Astrocyte of the spinal cord (primary cell): ENCODE data around the gene TRERF1.

Experiments used
- DNase-seq: peaks from one replicate; pipeline ENCODE4 v3.0.0; 2011; ENCODE audit warnings: low read depth, low spot score
- H3K4me3 ChIP-seq: 2 replicates; pipeline ENCODE4 v1.5.1; 2011; ENCODE audit warnings: low read depth, mild to moderate bottlenecking, low read length, moderate library complexity
- CTCF ChIP-seq: IDR thresholded peaks from 2 replicates; pipeline ENCODE4 v1.5.1; 2012; ENCODE audit warnings: low read depth, mild to moderate bottlenecking, low read length, inconsistent platforms
- in situ Hi-C: cut with HindIII; loops from 2 replicates; pipeline ENCODE4 v1.10.0; 2017; ENCODE audit warnings: low sequenced_read_pairs

Gene TRERF1

GRCh38 chr6:42393339-42393738 is 58.4 kb downstream of the TRERF1 start:
- H3K4me3 ChIP-seq, result no peak overlapping the region
- no peak for DNase-seq
- no peak for TF ChIP-seq CTCF
- in situ Hi-C loops, result no loop called here

GRCh38 chr6:42392833-42393232 is 58.9 kb downstream of the TRERF1 start:
- no peak for TF ChIP-seq CTCF
- no peak for DNase-seq
- in situ Hi-C loops, result no loop called here
- H3K4me3 ChIP-seq, result no peak overlapping the region

DNA sequence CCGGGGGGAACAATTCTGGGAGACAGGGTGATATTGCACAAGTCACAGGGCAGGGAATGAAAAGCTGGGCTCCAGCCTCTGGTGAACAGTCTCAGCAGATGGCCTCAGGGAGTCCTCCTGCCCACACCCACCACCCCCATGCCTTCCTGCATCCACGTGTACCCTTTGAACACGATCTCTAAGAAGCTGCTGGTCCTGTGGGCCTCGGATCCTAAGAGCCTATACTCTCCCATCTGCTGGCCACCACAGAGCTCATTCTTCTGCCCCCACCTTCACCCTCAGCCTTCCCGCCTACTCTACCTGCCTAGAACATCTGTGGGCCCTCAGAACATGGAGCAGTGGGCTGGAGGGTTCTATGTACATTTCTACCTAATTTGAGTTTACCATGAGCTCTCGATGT is 60.3 kb downstream of the TRERF1 start:
- in situ Hi-C loops, result no loop called here
- DNase-seq, result no peak
- TF ChIP-seq CTCF, result no peak
- no peak overlapping the region for H3K4me3 ChIP-seq

- DNase-seq, result no peak
- in situ Hi-C loops, result no loop called here
- TF ChIP-seq CTCF, result no peak
- H3K4me3 ChIP-seq, result no peak overlapping the region
Observed at GRCh38 chr6:42390228-42390934, 61.3 kb downstream of the TRERF1 start.

- DNase-seq, result no peak
- in situ Hi-C loops, result no loop called here
- TF ChIP-seq CTCF, result no peak
- no peak overlapping the region for H3K4me3 ChIP-seq
Observed at GRCh38 chr6:42389736-42390135, 62.0 kb downstream of the TRERF1 start.

GRCh38 chr6:42388046-42388445 is 63.7 kb downstream of the TRERF1 start:
- TF ChIP-seq CTCF, result no peak
- DNase-seq, result no peak
- in situ Hi-C loops, result no loop called here
- H3K4me3 ChIP-seq, result no peak overlapping the region
